Measurements from ENCODE around the gene GPHN. TPM values are rescaled to one million over a fixed set of nuclear protein-coding genes. Genes with fewer than 3 reads are reported as not detected.

The GPHN gene
- total and polyA plus RNA-seq, 2 of the 4 experiments (the other 2 are of a cell fraction), result 8.0 to 8.1 TPM

- no peak overlapping the region for H3K27ac ChIP-seq (ENCODE audit: insufficient read depth, low read length)
- no peak overlapping the region for H3K4me2 ChIP-seq (ENCODE audit: low read depth, low read length)
- H3K56ac ChIP-seq (ENCODE audit: extremely low read depth, insufficient read depth, low read length), result no peak overlapping the region
- ChIA-PET CTCF (no interaction called here), POLR2A (ENCODE audit: unreplicated experiment) (no interaction called here)
- no peak overlapping the region for H4K91ac ChIP-seq (ENCODE audit: insufficient read depth, low read depth, low read length)
- in situ Hi-C loops (cut with MboI; ENCODE audit: low sequenced_read_pairs), result loop anchor here (10.0 kb wide), 1 partner anchor 495 kb away; no protein-coding TSS in a partner anchor
- H3K27me3 ChIP-seq (ENCODE audit: control insufficient read depth, insufficient read depth, low read length), result no peaks in the 10 kb centered on the region
- no peak overlapping the region for H3K4ac ChIP-seq (ENCODE audit: low read depth, low read length)
- H2BK20ac ChIP-seq (ENCODE audit: low read depth, low read length), result no peak overlapping the region
- no peak for DNase-seq
- H2BK5ac ChIP-seq (ENCODE audit: low read depth, low read length, poor library complexity, severe bottlenecking), result no peak overlapping the region
- no peaks in the 10 kb centered on the region; the same call in 1 of the 2 replicates for H3K4me1 ChIP-seq (ENCODE audit: control insufficient read depth, insufficient read depth, low read length)
- H4K20me1 ChIP-seq (ENCODE audit: insufficient read depth, low read length), result no peaks in the 10 kb centered on the region
- no peak overlapping the region for H2BK15ac ChIP-seq (ENCODE audit: low read depth, low read length)
- TF ChIP-seq CHD1 (IDR thresholded peaks at IDR 0.05; ENCODE audit: low read depth, low read length) (no peak), CEBPB (IDR thresholded peaks at IDR 0.05; ENCODE audit: low read depth, low read length) (no peak), RCOR1 (IDR thresholded peaks at IDR 0.05; ENCODE audit: insufficient replicate concordance, low read length) (no peak), RAD21 (IDR thresholded peaks at IDR 0.05; ENCODE audit: low read length) (no peak), POLR2A (IDR thresholded peaks at IDR 0.05; ENCODE audit: low read depth, low read length) (no peak), USF2 (IDR thresholded peaks at IDR 0.05; ENCODE audit: low read depth, low read length) (no peak), MAZ (IDR thresholded peaks at IDR 0.05; ENCODE audit: borderline replicate concordance, low read depth, low read length) (no peak), BHLHE40 (IDR thresholded peaks at IDR 0.05; ENCODE audit: low read depth, low read length) (no peak)
- no peak overlapping the region for H3K23ac ChIP-seq (ENCODE audit: low read depth, low read length)
- no peaks in the 10 kb centered on the region for H3K9me1 ChIP-seq (ENCODE audit: insufficient read depth, low read length)
- no peak overlapping the region for H2AFZ ChIP-seq (replicated peaks; ENCODE audit: low read length, poor library complexity)
- no peak for ATAC-seq (ENCODE audit: low read depth)
- H3K36me3 ChIP-seq (ENCODE audit: control insufficient read depth, insufficient read depth, low read length), result no peaks in the 10 kb centered on the region
- H3K79me1 ChIP-seq (ENCODE audit: low read depth in 1 of 2, low read length in 2 of 2), result no peaks in the 10 kb centered on the region
- H4K8ac ChIP-seq (ENCODE audit: low read depth in 2 of 2, low read length in 2 of 2), result no peak overlapping the region
- no peak overlapping the region for H2BK120ac ChIP-seq (ENCODE audit: low read depth, low read length)
- intact Hi-C loops (cut with micrococcal nuclease), result loop anchor here (5.0 kb wide), 2 partner anchors 123 to 247 kb away; no protein-coding TSS in a partner anchor
- no peak overlapping the region for H2AK5ac ChIP-seq (ENCODE audit: low read depth, low read length)
- H4K5ac ChIP-seq (ENCODE audit: low read depth, low read length), result no peak overlapping the region
- H3K4me3 ChIP-seq (ENCODE audit: insufficient read depth, low read depth, low read length), result no peak overlapping the region
- BruUV-seq (replicated peaks), result no TSS peak
- no peak overlapping the region for H3K18ac ChIP-seq (ENCODE audit: low read depth, low read length)
- 100% methylated on average over 1 of the region's 2 CpGs; no CpG with 5 or more reads in 1 of the 2 experiments for WGBS, 2 experiments (ENCODE audit: extremely low coverage in 2 of 2, insufficient read length in 1 of 2)
- H3K9me3 ChIP-seq (ENCODE audit: control insufficient read depth, insufficient read depth, low read length), result 0 out of 2 replicates have a peak, but pooled peaks cover 3% of the 10 kb centered on the region
- dilution Hi-C loops (cut with HindIII; ENCODE audit: low sequenced_read_pairs, unreplicated experiment), result no loop called here
- no peak overlapping the region for H3K14ac ChIP-seq (replicated peaks; ENCODE audit: low read depth, low read length)
- H3K9ac ChIP-seq (ENCODE audit: low read depth, low read length), result no peak overlapping the region
- no peak overlapping the region for H2AK9ac ChIP-seq (replicated peaks; ENCODE audit: low read depth, low read length, poor library complexity)
Measured at GRCh38 chr14:66619952-66620351, 112.0 kb downstream of the GPHN start.
